ENCODE data around the gene UVSSA.

Gene UVSSA

GRCh38 chr4:1347410-1347864 is 429 bp downstream of the UVSSA start:
- H3K36me3 ChIP-seq (ENCODE audit: insufficient read depth, low read length) = no peaks in the 10 kb centered on the region
- H3K9ac ChIP-seq (ENCODE audit: low read depth, low read length) = peak overlapping the region; percentile 78
- H3K9me3 ChIP-seq (ENCODE audit: control insufficient read depth, insufficient read depth, low read length) = no peaks in the 10 kb centered on the region
- H3K4me1 ChIP-seq (ENCODE audit: insufficient read depth, low read length) = no peaks in the 10 kb centered on the region

- Histone ChIP-seq H3K36me3 (ENCODE audit: insufficient read depth, low read length) (no peaks in the 10 kb centered on the region), H3K9ac (ENCODE audit: low read depth, low read length) (peak overlapping the region; percentile 78), H3K4me1 (ENCODE audit: insufficient read depth, low read length) (no peaks in the 10 kb centered on the region), H3K9me3 (ENCODE audit: control insufficient read depth, insufficient read depth, low read length) (no peaks in the 10 kb centered on the region)
Measured at GRCh38 chr4:1348014-1348513, 1.1 kb downstream of the UVSSA start.

DNA sequence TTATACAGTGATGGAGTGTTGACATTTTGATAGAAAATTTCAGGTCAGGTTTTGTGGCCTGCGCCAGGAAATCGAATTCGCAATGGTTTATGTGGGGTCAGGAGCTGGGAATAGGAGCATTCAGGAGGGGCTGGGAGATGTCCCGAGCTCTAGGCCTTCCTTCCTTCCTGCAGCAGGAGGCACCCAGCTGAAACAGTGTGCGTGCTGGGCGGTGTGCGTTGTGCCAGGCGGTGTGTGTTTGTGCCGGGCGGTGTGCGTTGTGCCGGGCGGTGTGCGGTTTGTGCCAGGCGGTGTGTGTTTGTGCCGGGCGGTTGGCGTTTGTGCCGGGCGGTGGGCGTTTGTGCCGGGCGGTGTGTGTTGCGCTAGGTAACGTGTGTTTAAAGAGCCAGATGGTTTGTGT is 1.7 kb downstream of the UVSSA start:
- Histone ChIP-seq H3K9ac (ENCODE audit: low read depth, low read length) (no peak overlapping the region), H3K36me3 (ENCODE audit: insufficient read depth, low read length) (no peaks in the 10 kb centered on the region)

DNA sequence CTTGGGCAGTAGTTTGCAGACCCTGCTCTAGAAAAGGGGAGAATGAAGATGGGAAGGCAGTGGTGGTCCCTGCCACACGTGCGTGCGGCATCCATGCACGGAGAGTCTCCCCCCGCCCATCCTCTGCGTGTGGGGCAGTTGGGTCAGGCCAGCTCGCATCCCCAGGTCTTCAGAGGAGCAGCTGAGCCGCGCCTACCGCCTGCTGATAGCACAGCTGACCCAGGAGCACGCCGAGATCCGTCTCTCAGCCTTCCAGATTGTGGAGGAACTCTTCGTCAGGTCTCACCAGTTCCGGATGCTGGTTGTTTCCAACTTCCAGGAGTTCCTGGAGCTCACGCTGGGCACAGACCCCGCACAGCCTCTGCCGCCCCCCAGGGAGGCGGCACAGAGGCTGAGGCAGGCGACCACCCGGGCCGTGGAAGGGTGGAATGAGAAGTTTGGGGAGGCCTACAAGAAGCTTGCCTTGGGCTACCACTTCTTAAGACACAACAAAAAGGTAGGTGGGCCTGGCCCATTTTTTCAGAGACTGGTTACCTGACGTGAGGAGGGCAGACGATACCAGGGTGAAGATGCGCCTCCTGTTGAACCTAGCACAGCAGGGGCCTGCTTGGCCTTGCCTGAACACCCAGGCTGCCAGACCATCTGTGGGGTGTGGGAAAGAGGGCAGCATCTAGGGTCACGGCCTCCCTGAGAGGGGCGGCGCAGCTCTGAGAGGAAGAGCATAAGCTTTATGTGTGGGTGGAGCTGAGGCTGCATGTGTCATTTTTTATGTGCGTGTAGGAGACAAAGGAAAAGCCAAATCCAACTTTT is 2.6 kb downstream of the UVSSA start:
- Histone ChIP-seq H3K4me1 (ENCODE audit: insufficient read depth, low read length) (no peaks in the 10 kb centered on the region), H3K9ac (ENCODE audit: low read depth, low read length) (no peak overlapping the region), H3K9me3 (ENCODE audit: control insufficient read depth, insufficient read depth, low read length) (no peaks in the 10 kb centered on the region), H3K36me3 (ENCODE audit: insufficient read depth, low read length) (no peaks in the 10 kb centered on the region)

More for the DNA sequence above, 1.7 kb downstream of the UVSSA start:
- Histone ChIP-seq H3K4me1 (ENCODE audit: insufficient read depth, low read length) (no peaks in the 10 kb centered on the region), H3K9me3 (ENCODE audit: control insufficient read depth, insufficient read depth, low read length) (no peaks in the 10 kb centered on the region)

DNA sequence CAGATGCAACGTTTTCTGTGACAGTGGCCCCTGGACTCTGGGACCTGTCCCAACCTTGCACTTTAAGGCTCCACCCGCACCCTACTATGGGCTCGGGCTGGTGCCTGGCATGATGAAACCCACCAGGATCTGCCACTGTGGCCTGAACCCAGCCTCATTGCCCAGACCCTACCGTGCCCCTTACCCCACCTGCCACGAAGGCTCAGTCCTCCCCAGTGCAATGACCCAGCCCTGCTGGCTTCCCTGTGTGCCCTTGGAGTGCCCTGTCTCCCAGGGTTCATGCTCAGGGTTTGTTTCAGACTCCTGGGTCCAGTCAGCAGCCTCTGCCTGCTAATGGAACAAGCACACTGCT is 3.1 kb downstream of the UVSSA start:
- Histone ChIP-seq H3K4me1 (ENCODE audit: insufficient read depth, low read length) (no peaks in the 10 kb centered on the region), H3K9me3 (ENCODE audit: control insufficient read depth, insufficient read depth, low read length) (no peaks in the 10 kb centered on the region), H3K9ac (ENCODE audit: low read depth, low read length) (no peak overlapping the region), H3K36me3 (ENCODE audit: insufficient read depth, low read length) (no peaks in the 10 kb centered on the region)

DNA sequence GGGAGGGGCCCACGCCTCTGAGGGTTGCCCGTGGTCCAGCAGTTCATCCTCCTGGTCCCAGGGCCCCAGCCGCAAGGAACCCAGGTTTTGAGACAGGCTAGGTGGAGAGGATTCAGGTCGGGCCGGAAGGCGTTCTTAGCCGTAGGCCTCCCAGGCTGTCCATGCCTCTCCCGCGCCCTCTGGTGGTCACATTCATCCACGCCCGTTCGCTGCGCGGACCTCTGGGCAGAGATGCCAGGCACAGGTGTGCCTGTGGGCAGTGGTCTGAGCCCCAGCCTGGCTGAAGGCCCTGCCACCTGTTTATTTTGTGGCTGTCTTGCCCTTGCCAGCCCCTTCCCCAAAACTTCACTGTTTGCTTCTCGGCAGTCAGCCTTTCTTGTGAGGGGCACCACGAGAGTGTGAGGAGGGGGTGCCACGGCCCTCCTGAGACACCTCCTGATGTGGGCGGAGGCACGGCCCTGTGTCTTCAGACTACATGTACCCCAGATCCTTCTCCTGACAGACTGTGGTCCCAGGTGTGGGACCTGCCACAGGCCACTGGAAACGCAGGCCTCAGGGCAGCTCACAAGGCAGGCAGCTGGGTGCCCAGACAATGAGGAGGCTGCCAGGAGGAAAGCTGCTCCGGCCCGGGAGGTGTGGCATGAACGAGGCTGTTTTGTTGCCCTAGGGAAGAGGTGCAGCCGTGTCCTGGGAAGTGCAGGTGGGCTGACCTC is 5.0 kb downstream of the UVSSA start:
- Histone ChIP-seq H3K9ac (ENCODE audit: low read depth, low read length) (no peak overlapping the region), H3K36me3 (ENCODE audit: insufficient read depth, low read length) (no peaks in the 10 kb centered on the region), H3K4me1 (ENCODE audit: insufficient read depth, low read length) (no peaks in the 10 kb centered on the region), H3K9me3 (ENCODE audit: control insufficient read depth, insufficient read depth, low read length) (no peaks in the 10 kb centered on the region)

DNA sequence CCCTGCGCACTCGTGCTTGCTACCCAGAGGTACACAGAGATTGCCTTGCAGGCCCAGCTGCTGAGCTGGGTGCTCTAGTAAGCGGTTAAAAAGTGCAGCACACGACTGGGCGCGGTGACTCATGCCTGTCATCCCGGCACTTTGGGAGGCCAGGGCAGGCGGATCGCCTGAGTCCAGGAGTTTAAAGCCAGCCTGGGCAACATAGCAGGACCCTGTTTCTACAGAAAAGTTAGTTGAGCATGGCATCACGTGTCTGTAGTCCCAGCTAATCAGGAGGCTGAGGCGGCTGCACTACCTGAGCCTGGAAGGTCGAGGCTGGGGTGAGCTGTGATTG is 5.5 kb downstream of the UVSSA start:
- Histone ChIP-seq H3K9ac (ENCODE audit: low read depth, low read length) (no peak overlapping the region), H3K9me3 (ENCODE audit: control insufficient read depth, insufficient read depth, low read length) (no peaks in the 10 kb centered on the region), H3K36me3 (ENCODE audit: insufficient read depth, low read length) (no peaks in the 10 kb centered on the region), H3K4me1 (ENCODE audit: insufficient read depth, low read length) (no peaks in the 10 kb centered on the region)

- Histone ChIP-seq H3K4me1 (ENCODE audit: insufficient read depth, low read length) (no peaks in the 10 kb centered on the region), H3K36me3 (ENCODE audit: insufficient read depth, low read length) (0 out of 2 replicates have a peak, but pooled peaks cover 3% of the 10 kb centered on the region), H3K9ac (ENCODE audit: low read depth, low read length) (no peak overlapping the region), H3K9me3 (ENCODE audit: control insufficient read depth, insufficient read depth, low read length) (no peaks in the 10 kb centered on the region)
Measured at GRCh38 chr4:1353186-1354055, 6.4 kb downstream of the UVSSA start.

GRCh38 chr4:1354136-1354982 is 7.4 kb downstream of the UVSSA start:
- no peaks in the 10 kb centered on the region for H3K4me1 ChIP-seq (ENCODE audit: insufficient read depth, low read length)
- H3K36me3 ChIP-seq (ENCODE audit: insufficient read depth, low read length) = 0 out of 2 replicates have a peak, but pooled peaks cover 3% of the 10 kb centered on the region
- no peaks in the 10 kb centered on the region for H3K9me3 ChIP-seq (ENCODE audit: control insufficient read depth, insufficient read depth, low read length)
- H3K9ac ChIP-seq (ENCODE audit: low read depth, low read length) = no peak overlapping the region

DNA sequence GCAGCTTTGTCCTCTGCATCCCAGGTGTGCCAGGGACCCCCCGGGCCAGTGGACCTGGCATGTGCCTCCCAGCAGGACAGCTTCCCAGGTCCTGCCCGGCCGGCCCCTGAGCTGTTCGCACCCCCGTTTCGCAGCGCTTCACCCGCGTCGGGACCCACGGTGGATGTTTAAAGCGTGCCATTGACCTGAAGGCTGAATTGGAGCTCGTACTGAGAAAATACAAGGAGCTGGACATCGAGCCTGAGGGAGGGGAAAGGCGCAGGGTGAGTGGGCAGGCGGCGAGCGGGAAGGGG is 7.9 kb downstream of the UVSSA start:
- Histone ChIP-seq H3K4me1 (ENCODE audit: insufficient read depth, low read length) (no peaks in the 10 kb centered on the region), H3K9me3 (ENCODE audit: control insufficient read depth, insufficient read depth, low read length) (no peaks in the 10 kb centered on the region), H3K36me3 (ENCODE audit: insufficient read depth, low read length) (0 out of 2 replicates have a peak, but pooled peaks cover 3% of the 10 kb centered on the region), H3K9ac (ENCODE audit: low read depth, low read length) (no peak overlapping the region)

- Histone ChIP-seq H3K4me1 (ENCODE audit: insufficient read depth, low read length) (no peaks in the 10 kb centered on the region), H3K9me3 (ENCODE audit: control insufficient read depth, insufficient read depth, low read length) (no peaks in the 10 kb centered on the region), H3K9ac (ENCODE audit: low read depth, low read length) (no peak overlapping the region), H3K36me3 (ENCODE audit: insufficient read depth, low read length) (0 out of 2 replicates have a peak, but pooled peaks cover 3% of the 10 kb centered on the region)
Measured at GRCh38 chr4:1355378-1355777, 8.4 kb downstream of the UVSSA start.

GRCh38 chr4:1356181-1356998 is 9.4 kb downstream of the UVSSA start:
- Histone ChIP-seq H3K9ac (ENCODE audit: low read depth, low read length) (no peak overlapping the region), H3K4me1 (ENCODE audit: insufficient read depth, low read length) (no peaks in the 10 kb centered on the region), H3K9me3 (ENCODE audit: control insufficient read depth, insufficient read depth, low read length) (no peaks in the 10 kb centered on the region), H3K36me3 (ENCODE audit: insufficient read depth, low read length) (0 out of 2 replicates have a peak, but pooled peaks cover 3% of the 10 kb centered on the region)
